Measurements from ENCODE around the gene CCDC102B. TPM values are rescaled to one million over a fixed set of nuclear protein-coding genes. Genes with fewer than 3 reads are reported as not detected.

CCDC102B gene
- total and polyA plus RNA-seq, 2 donors (not counting 1 experiment from before 2014, with no cell fraction given) = 3.9 to 4.0 TPM

- Histone ChIP-seq H3K36me3 (replicated peaks in 1 of 2; ENCODE audit: control extremely low read depth in 1 of 2, control insufficient read depth in 1 of 2, extremely low read depth in 1 of 2, insufficient read depth in 2 of 2, low read length in 1 of 2) (no peaks in the 10 kb centered on the region), H4K20me1 (ENCODE audit: control insufficient read depth, insufficient read depth, low read length, poor library complexity, severe bottlenecking) (no peaks in the 10 kb centered on the region), H3K4me3 (ENCODE audit: control extremely low read depth in 1 of 5, extremely low read depth in 1 of 5, insufficient read depth in 1 of 5, low read depth in 2 of 5, low read length in 4 of 5) (no peak overlapping the region), H3K4me1 (ENCODE audit: control insufficient read depth in 2 of 2, insufficient read depth in 2 of 2, low read length in 2 of 2) (no peaks in the 10 kb centered on the region), H3K9ac (ENCODE audit: low read length) (no peak overlapping the region), H3K9me3 (ENCODE audit: control extremely low read depth in 1 of 3, control insufficient read depth in 2 of 3, insufficient read depth in 1 of 3, low read length in 2 of 3) (no peaks in the 10 kb centered on the region), H3K27ac (ENCODE audit: low read length in 2 of 2) (no peak overlapping the region), H3K27me3 (replicated peaks in 1 of 4; ENCODE audit: control extremely low read depth in 1 of 4, control insufficient read depth in 3 of 4, insufficient read depth in 4 of 4, low read length in 3 of 4) (no peaks in the 10 kb centered on the region), H2AFZ (ENCODE audit: insufficient read depth, low read depth, low read length, poor library complexity, severe bottlenecking) (no peak overlapping the region), H3K79me2 (ENCODE audit: control insufficient read depth, insufficient read depth, low read length) (no peaks in the 10 kb centered on the region), H3K4me2 (replicated peaks; ENCODE audit: low read depth, low read length, poor library complexity, severe bottlenecking) (no peak overlapping the region)
- TF ChIP-seq CTCF (IDR thresholded peaks at IDR 0.05) (no peak), EZH2 (IDR thresholded peaks at IDR 0.05; ENCODE audit: borderline replicate concordance, insufficient read depth, low read depth, low read length, poor library complexity, severe bottlenecking) (no peak)
- H3K9me3 Mint-ChIP-seq (ENCODE audit: insufficient read depth) = no peaks in the 10 kb centered on the region
- CTCF ChIA-PET = no interaction called here
- no peaks in the 10 kb centered on the region for H3K27me3 Mint-ChIP-seq
- no CpG with 5 or more reads among the region's 5 CpGs for WGBS (ENCODE audit: insufficient coverage)
- POLR2A ChIA-PET = no interaction called here
- H3K4me3 Mint-ChIP-seq = no peak overlapping the region
- no peak overlapping the region for H3K27ac Mint-ChIP-seq
- no peak for ATAC-seq (ENCODE audit: low read depth)
- no peaks in the 10 kb centered on the region for H3K4me1 Mint-ChIP-seq
- intact Hi-C loops (cut with micrococcal nuclease) = no loop called here
- no peak for DNase-seq
Measured at GRCh38 chr18:68833756-68834155, 35.9 kb downstream of the CCDC102B start.

GRCh38 chr18:68837665-68838451, 40.0 kb downstream of the CCDC102B start:
- no peak for DNase-seq
- Histone ChIP-seq H3K4me2 (replicated peaks; ENCODE audit: low read depth, low read length, poor library complexity, severe bottlenecking) (no peak overlapping the region), H4K20me1 (ENCODE audit: control insufficient read depth, insufficient read depth, low read length, poor library complexity, severe bottlenecking) (no peaks in the 10 kb centered on the region), H3K9me3 (ENCODE audit: control extremely low read depth in 1 of 3, control insufficient read depth in 2 of 3, insufficient read depth in 1 of 3, low read length in 2 of 3) (no peaks in the 10 kb centered on the region), H3K36me3 (replicated peaks in 1 of 2; ENCODE audit: control extremely low read depth in 1 of 2, control insufficient read depth in 1 of 2, extremely low read depth in 1 of 2, insufficient read depth in 2 of 2, low read length in 1 of 2) (no peaks in the 10 kb centered on the region), H3K4me1 (ENCODE audit: control insufficient read depth in 2 of 2, insufficient read depth in 2 of 2, low read length in 2 of 2) (no peaks in the 10 kb centered on the region), H3K79me2 (ENCODE audit: control insufficient read depth, insufficient read depth, low read length) (no peaks in the 10 kb centered on the region), H2AFZ (ENCODE audit: insufficient read depth, low read depth, low read length, poor library complexity, severe bottlenecking) (no peak overlapping the region), H3K4me3 (ENCODE audit: control extremely low read depth in 1 of 5, extremely low read depth in 1 of 5, insufficient read depth in 1 of 5, low read depth in 2 of 5, low read length in 4 of 5) (no peak overlapping the region), H3K27me3 (replicated peaks in 1 of 4; ENCODE audit: control extremely low read depth in 1 of 4, control insufficient read depth in 3 of 4, insufficient read depth in 4 of 4, low read length in 3 of 4) (no peaks in the 10 kb centered on the region), H3K9ac (ENCODE audit: low read length) (no peak overlapping the region), H3K27ac (ENCODE audit: low read length in 2 of 2) (no peak overlapping the region)
- Mint-ChIP-seq H3K4me3 (no peak overlapping the region), H3K4me1 (no peaks in the 10 kb centered on the region), H3K27ac (no peak overlapping the region), H3K9me3 (ENCODE audit: insufficient read depth) (no peaks in the 10 kb centered on the region), H3K27me3 (no peaks in the 10 kb centered on the region)
- CTCF ChIA-PET = no interaction called here
- POLR2A ChIA-PET = no interaction called here
- intact Hi-C loops (cut with micrococcal nuclease) = no loop called here
- WGBS (ENCODE audit: insufficient coverage) = no CpG with 5 or more reads among the region's 7 CpGs
- TF ChIP-seq EZH2 (IDR thresholded peaks at IDR 0.05; ENCODE audit: borderline replicate concordance, insufficient read depth, low read depth, low read length, poor library complexity, severe bottlenecking) (no peak), CTCF (IDR thresholded peaks at IDR 0.05) (no peak)
- no peak for ATAC-seq (ENCODE audit: low read depth)
